OCI-LY3 (cell line): ENCODE data around the gene CMSS1.

Source experiments
- H2AFZ ChIP-seq: fragments of 200-600, 300-600 bp; shearing (Covaris generic); 2 replicates; pipeline ENCODE4 v1.6.0; 2014; ENCODE audit warnings: antibody characterized with exemption, low read depth, low read length
- H3K27ac ChIP-seq: fragments of 200-600, 300-600 bp; sonication (generic); 2 replicates; pipeline ENCODE4 v1.5.1; 2014; ENCODE audit warnings: mild to moderate bottlenecking, low read length, moderate library complexity, mixed read lengths
- H3K27me3 ChIP-seq: fragments of 200-600, 300-600 bp; sonication (generic); 2 replicates; pipeline ENCODE4 v1.6.1; 2014; ENCODE audit warnings: low read depth, low read length, mixed read lengths
- H3K36me3 ChIP-seq: fragments of 200-600, 300-600 bp; sonication (generic); replicated peaks from 2 replicates; pipeline ENCODE3; 2014; ENCODE audit warnings: low read depth, low read length, mixed read lengths
- H3K4me1 ChIP-seq: fragments of 300-600, 200-600 bp; sonication (generic); 2 replicates; pipeline ENCODE4 v1.6.1; 2014; ENCODE audit warnings: low read length, mixed read lengths
- H3K4me2 ChIP-seq: fragments of 200-600, 300-600 bp; sonication (generic); 2 replicates; pipeline ENCODE4 v1.6.1; 2014; ENCODE audit warnings: low read length, mixed read lengths
- H3K4me3 ChIP-seq: fragments of 300-600, 200-600 bp; sonication (generic); 2 replicates; pipeline ENCODE4 v1.5.1; 2014; ENCODE audit warnings: antibody characterized with exemption, mild to moderate bottlenecking, low read length, moderate library complexity
- H3K79me2 ChIP-seq: fragments of 300-600, 200-600 bp; shearing (Covaris generic); 2 replicates; pipeline ENCODE4 v1.6.1; 2014; ENCODE audit warnings: mild to moderate bottlenecking, low read length, mixed read lengths
- H3K9ac ChIP-seq: fragments of 300-600, 200-600 bp; shearing (Covaris generic); 2 replicates; pipeline ENCODE4 v1.6.0; 2014; ENCODE audit warnings: mild to moderate bottlenecking, low read length, moderate library complexity
- H3K9me3 ChIP-seq: fragments of 200-600, 300-600 bp; shearing (Covaris generic); 2 replicates; pipeline ENCODE4 v1.6.1; 2014; ENCODE audit warnings: low read length, mixed read lengths; ENCODE audit not compliant: insufficient read depth
- H4K20me1 ChIP-seq: fragments of 200-600, 300-600 bp; sonication (generic); 2 replicates; pipeline ENCODE4 v1.6.1; 2016; ENCODE audit warnings: low read length, mixed read lengths; ENCODE audit not compliant: insufficient read depth
- EZH2phosphoT487 ChIP-seq: fragments of 200-600 bp; shearing (Covaris generic); IDR thresholded peaks from 2 replicates; pipeline ENCODE4 v1.6.1; 2018; ENCODE audit warnings: antibody characterized with exemption, mixed run types, low read depth
- TF ChIP-seq, protein P1 (sequence below): fragments of 200-600, 300-600 bp; sonication (generic); IDR thresholded peaks from 2 replicates; pipeline ENCODE4 v1.5.1; 2014; ENCODE audit warnings: antibody characterized with exemption, low read length, low read depth

Gene CMSS1

DNA sequence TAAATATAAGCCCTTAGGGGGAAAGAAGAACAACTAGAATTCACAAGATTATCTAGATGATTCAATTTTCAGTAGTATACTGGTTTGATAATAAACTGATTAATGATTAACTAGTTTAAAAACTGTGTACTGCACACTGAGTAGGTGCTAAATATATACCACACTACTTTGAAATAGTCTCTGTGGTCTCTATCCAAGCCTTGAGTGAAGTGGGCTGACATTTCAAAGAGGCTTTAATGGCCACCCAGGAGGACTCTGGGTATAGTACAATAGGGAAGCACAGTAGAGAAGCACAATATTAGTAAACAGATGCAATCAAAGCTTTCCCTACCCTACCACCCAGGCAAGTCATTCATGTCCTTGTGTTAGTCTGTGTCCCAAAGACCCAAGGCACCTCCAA lies 249.9 kb downstream of the CMSS1 start:
- Histone ChIP-seq H3K27ac (no peak overlapping the region), H2AFZ (no peak overlapping the region), H3K9ac (no peak overlapping the region), H3K4me2 (no peak overlapping the region), H3K4me1 (peaks cover 15% of the 10 kb centered on the region), H3K9me3 (no peaks in the 10 kb centered on the region), H3K79me2 (no peaks in the 10 kb centered on the region), H3K27me3 (no peaks in the 10 kb centered on the region), H3K36me3 (no peaks in the 10 kb centered on the region), H4K20me1 (peaks cover 13% of the 10 kb centered on the region), H3K4me3 (no peak overlapping the region)
- no peak for TF ChIP-seq EZH2phosphoT487

GRCh38 chr3:100068826-100069225 lies 251.2 kb downstream of the CMSS1 start:
- no peaks in the 10 kb centered on the region for H3K36me3 ChIP-seq
- H3K9ac ChIP-seq: no peak overlapping the region
- H2AFZ ChIP-seq: no peak overlapping the region
- H3K9me3 ChIP-seq: no peaks in the 10 kb centered on the region
- peak overlapping the region; percentile 19 for H3K4me2 ChIP-seq
- H3K27ac ChIP-seq: no peak overlapping the region
- no peaks in the 10 kb centered on the region for H3K27me3 ChIP-seq
- no peak overlapping the region for H3K4me3 ChIP-seq
- TF ChIP-seq, protein P1, sequence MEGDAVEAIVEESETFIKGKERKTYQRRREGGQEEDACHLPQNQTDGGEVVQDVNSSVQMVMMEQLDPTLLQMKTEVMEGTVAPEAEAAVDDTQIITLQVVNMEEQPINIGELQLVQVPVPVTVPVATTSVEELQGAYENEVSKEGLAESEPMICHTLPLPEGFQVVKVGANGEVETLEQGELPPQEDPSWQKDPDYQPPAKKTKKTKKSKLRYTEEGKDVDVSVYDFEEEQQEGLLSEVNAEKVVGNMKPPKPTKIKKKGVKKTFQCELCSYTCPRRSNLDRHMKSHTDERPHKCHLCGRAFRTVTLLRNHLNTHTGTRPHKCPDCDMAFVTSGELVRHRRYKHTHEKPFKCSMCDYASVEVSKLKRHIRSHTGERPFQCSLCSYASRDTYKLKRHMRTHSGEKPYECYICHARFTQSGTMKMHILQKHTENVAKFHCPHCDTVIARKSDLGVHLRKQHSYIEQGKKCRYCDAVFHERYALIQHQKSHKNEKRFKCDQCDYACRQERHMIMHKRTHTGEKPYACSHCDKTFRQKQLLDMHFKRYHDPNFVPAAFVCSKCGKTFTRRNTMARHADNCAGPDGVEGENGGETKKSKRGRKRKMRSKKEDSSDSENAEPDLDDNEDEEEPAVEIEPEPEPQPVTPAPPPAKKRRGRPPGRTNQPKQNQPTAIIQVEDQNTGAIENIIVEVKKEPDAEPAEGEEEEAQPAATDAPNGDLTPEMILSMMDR: peak; percentile 86
- TF ChIP-seq EZH2phosphoT487: no peak
- H3K79me2 ChIP-seq: no peaks in the 10 kb centered on the region
- peaks cover 28% of the 10 kb centered on the region for H3K4me1 ChIP-seq
- peaks cover 13% of the 10 kb centered on the region for H4K20me1 ChIP-seq

DNA sequence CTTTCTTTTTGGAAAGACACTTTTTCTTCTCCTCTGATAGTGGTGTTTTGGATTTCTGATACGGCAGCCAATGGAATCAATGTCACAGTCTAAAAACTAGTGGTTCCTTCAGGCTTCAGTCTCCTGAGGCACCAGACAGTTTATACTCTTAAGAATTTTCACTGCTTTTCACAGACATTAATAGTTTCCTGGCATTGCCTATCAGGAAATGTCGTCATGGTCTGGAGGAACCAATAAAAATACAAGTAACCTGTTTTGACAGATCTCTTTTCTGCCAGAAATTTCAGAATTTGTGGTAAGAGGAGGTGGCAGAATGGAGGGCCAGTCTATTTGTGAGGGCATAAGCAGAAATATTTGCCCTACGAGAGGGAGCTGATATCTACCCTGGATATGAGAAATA lies 251.8 kb downstream of the CMSS1 start:
- Histone ChIP-seq H3K4me1 (peaks cover 33% of the 10 kb centered on the region), H4K20me1 (peaks cover 13% of the 10 kb centered on the region), H2AFZ (no peak overlapping the region), H3K79me2 (0 out of 2 replicates have a peak, but pooled peaks cover 3% of the 10 kb centered on the region), H3K4me2 (no peak overlapping the region), H3K27ac (no peak overlapping the region), H3K9ac (no peak overlapping the region), H3K27me3 (no peaks in the 10 kb centered on the region), H3K9me3 (no peaks in the 10 kb centered on the region), H3K36me3 (no peaks in the 10 kb centered on the region), H3K4me3 (no peak overlapping the region)
- TF ChIP-seq, protein P1: no peak
- TF ChIP-seq EZH2phosphoT487: no peak

DNA sequence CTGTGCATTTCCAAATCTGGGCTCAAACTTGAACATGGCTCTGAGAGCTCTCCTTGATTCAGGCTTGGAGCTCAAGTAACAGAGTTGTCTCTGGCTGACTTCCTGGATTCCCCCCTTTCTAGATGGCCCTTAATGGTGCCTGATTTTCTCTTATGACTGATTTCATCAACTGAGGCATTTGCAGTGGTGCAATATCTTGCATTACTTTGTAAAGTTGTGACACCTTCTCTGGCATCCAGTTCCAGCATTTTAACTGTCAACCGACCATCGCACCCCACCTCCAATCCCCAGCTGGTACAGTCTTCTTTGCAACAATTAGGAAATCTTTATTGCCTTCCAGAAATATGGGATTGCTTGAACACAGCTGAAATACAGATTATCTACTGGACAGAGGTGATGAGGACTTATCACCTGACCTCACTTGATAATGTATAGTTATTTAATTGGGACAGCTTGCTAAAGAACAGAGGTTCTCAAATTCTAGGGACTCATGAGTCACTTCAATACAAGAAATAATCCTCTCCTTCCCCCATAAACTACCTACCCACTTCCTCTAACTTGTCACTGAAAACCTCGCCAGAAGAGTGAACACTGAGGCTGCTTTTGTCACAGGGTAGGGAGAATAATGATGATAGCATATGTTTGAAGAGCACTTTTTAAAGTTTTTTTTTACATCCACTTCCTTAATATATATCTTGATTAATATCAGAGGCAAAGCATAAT lies 254.8 kb downstream of the CMSS1 start:
- peak overlapping the region; percentile 25; the same call in 1 of the 2 replicates for H3K4me2 ChIP-seq
- H4K20me1 ChIP-seq: peaks cover 13% of the 10 kb centered on the region
- TF ChIP-seq, protein P1: no peak
- TF ChIP-seq EZH2phosphoT487: no peak
- no peaks in the 10 kb centered on the region for H3K27me3 ChIP-seq
- 0 out of 2 replicates have a peak, but pooled peaks cover 3% of the 10 kb centered on the region for H3K79me2 ChIP-seq
- no peaks in the 10 kb centered on the region for H3K9me3 ChIP-seq
- H3K4me1 ChIP-seq: peaks cover 33% of the 10 kb centered on the region
- no peak overlapping the region for H3K4me3 ChIP-seq
- H2AFZ ChIP-seq: no peak overlapping the region
- no peaks in the 10 kb centered on the region for H3K36me3 ChIP-seq
- no peak overlapping the region for H3K9ac ChIP-seq
- no peak overlapping the region for H3K27ac ChIP-seq
